HG03520 (cell line): ENCODE results near the gene MRPS7.
"Not testable (repeated sequence)": the region's sequence is repeated elsewhere in the genome, so short reads cannot be mapped to it uniquely, and the experiment has no call there.

Experiments used
- ATAC-seq: cut with Tn5 transposase; IDR thresholded peaks from one replicate; pipeline ENCODE4 v1.9.1; 2021; ENCODE audit warnings: mild to moderate bottlenecking, moderate library complexity; ENCODE audit not compliant: unreplicated experiment

Gene MRPS7

GRCh38 chr17:75242461-75243042, 19.1 kb upstream of the MRPS7 start:
- no peak for ATAC-seq

DNA sequence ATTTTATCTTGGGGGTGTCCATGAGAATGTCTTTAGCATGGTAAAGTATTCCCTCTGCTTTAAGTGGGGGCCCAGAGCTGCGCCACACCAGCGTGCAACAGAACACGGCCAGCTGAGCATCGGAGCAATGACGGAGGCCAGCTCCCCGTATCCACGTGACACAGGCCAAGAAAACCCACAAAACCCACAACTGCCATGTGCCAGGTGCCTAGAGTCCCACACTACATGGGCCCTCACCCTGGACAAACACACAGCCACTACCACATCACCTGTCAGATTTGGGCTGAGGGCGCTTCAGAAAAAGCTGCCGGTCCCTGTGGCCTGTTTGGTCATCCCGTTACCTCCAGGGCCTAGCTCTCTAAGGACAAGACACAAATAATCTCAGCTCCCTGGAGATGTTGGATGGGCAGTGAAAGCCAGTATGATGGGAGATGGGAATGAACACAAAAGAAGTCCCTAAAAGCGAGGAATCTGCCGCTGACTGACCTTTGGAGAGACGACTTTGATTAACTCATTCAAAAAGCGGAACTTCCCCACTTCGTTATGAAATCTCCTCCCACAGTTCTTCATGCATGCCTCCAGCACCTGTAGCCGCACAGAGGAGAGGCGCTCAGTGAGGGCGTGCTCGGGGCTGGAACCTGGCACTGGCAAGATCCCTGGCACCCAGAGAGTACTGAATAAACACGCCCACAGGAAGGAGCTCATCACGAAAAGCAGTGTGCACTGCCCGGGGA, 17.4 kb upstream of the MRPS7 start:
- ATAC-seq = no peak

- no peak for ATAC-seq
These were observed 16.7 kb upstream of the MRPS7 start for GRCh38 chr17:75245011-75245410.

- ATAC-seq = no peak
These were observed 15.3 kb upstream of the MRPS7 start for GRCh38 chr17:75246404-75246803.

DNA sequence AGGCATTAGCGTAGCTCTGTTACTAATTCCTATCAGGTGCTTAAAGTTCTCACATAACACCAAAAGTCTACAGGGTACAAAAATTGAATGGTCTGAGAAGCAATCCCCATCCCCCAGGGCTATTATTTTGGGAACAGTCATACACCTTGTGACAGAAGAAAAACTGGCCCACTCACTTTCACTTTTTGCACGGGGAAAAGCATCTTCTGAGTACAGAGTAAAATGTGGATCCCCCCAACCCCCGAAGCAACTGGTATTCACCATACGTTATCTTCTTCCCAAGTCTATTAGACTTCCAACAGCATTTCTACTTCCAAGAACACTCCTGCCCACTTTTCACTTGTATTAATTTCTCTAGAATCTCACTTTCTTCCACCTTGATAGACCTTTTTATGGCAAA, 12.1 kb upstream of the MRPS7 start:
- peak; percentile 15 for ATAC-seq

DNA sequence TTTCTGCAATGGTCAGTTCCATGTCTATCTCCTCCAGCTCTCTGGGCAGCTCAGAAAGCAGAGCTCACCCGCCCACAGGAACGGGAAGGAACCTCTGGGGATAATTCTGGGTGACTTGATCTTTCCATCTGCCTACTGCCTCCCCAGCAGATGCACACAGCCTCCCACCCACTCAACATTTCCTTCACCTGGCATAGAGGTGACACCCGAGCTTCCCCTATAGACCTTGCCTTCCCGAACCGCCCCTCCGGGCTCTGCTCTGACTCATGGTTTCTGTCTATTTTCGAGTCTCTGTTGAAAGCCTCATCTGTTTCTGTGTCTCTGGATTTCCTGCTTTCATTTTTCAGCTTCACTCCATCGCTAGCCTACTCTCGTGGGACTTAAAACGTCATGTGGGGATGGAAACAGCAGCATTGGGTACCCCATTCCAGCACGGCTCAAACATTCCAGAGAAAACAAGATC, 11.6 kb upstream of the MRPS7 start:
- ATAC-seq = peak; percentile 81

DNA sequence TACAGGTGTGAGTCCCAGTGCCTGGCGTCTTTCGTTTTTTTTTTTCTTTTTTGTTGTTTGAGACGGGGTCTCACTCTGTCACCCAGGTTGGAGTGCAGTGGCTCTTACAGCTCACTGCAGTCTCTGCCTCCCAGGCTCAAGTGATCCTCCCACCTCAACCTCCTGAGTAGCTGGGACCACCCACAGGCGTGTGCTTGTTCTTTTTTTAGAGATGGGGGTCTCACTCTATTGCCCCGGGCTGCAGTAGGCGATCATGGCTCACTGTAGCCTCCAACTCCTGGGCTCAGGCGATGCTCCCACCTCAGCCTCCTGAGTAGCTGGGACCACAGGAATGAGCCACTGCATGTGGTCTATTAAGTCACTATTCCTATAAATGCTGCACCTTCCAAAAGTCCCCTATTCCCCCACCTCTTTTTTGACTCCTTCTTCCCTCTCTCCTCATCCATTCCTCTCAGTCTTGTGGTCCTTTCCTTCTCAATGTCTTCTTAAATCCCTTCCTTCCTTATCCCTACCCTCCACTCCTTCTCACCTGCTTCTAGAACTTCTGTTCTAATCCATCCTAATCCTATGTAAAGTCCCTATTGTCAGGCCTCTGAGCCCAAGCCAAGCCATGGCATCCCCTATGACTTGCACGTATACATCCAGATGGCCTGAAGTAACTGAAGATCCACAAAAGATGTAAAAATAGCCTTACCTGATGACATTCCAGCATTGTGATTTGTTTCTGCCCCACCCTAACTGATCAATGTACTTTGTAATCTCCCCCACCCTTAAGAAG, 9.5 kb upstream of the MRPS7 start:
- ATAC-seq = no peak

GRCh38 chr17:75255954-75256698, 5.6 kb upstream of the MRPS7 start:
- not testable (repeated sequence) for ATAC-seq

DNA sequence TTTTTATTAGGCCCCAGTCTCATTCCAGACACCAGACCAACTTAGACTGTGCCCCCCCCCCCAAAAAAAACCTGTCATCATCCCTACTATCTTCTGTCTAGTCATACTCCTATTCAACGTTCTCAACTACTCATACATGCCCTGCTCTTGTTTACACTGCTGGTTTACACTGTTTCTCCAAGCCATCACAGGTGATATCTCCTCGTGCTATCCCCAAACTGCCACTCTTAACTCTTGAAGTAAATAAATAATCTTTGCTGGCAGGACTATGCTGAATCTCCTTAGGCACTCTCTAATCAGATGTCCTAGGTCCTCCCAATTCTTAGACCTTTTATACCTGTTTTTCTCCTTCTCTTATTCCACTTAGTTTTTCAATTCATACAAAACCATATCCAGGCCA, 4.5 kb upstream of the MRPS7 start:
- ATAC-seq = not testable (repeated sequence)

GRCh38 chr17:75260641-75261335, 891 bp upstream of the MRPS7 start:
- no peak for ATAC-seq

GRCh38 chr17:75262112-75262606, 480 bp downstream of the MRPS7 start:
- peak; percentile 6 for ATAC-seq

DNA sequence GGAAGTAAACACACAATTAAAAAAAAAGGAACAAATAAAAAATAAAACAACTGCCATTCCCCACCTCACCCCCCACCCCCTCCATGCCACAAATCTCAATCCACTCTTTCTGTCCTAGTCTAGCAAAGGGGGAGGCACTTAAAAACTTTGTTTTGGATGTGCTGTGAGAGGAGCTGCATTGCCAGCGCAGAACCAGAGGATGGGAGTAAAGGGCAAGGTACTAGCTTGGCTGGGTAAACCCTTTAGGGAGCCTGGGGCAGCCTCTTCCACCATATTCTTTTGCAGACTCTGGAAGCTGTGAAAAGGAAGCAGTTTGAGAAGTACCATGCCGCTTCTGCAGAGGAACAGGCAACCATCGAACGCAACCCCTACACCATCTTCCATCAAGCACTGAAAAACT, 1.4 kb downstream of the MRPS7 start:
- no peak for ATAC-seq

DNA sequence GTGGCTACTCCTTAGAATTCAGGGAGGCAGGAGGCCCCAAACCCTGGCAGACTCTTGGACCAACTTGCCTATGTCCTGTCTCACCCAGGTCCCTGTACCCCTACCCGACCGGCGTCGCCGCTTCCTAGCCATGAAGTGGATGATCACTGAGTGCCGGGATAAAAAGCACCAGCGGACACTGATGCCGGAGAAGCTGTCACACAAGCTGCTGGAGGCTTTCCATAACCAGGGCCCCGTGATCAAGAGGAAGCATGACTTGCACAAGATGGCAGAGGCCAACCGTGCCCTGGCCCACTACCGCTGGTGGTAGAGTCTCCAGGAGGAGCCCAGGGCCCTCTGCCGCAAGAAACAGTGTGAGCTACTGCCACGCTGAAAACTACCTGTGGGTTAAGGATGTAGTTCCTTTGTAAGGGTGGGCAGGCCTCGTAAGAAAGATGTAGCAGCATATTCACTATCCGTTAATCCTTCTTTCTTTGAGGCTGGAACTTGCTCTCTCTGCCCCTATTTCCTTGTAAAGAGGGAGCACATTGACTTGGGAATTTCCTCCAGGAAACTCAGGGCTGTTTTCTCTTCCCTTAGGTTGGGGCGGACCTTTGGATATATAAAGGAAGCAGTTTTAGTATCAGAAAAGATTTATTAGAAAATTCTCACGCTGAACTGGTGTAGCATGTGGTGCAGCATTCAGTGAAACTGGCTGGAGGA, 4.1 kb downstream of the MRPS7 start:
- no peak for ATAC-seq

DNA sequence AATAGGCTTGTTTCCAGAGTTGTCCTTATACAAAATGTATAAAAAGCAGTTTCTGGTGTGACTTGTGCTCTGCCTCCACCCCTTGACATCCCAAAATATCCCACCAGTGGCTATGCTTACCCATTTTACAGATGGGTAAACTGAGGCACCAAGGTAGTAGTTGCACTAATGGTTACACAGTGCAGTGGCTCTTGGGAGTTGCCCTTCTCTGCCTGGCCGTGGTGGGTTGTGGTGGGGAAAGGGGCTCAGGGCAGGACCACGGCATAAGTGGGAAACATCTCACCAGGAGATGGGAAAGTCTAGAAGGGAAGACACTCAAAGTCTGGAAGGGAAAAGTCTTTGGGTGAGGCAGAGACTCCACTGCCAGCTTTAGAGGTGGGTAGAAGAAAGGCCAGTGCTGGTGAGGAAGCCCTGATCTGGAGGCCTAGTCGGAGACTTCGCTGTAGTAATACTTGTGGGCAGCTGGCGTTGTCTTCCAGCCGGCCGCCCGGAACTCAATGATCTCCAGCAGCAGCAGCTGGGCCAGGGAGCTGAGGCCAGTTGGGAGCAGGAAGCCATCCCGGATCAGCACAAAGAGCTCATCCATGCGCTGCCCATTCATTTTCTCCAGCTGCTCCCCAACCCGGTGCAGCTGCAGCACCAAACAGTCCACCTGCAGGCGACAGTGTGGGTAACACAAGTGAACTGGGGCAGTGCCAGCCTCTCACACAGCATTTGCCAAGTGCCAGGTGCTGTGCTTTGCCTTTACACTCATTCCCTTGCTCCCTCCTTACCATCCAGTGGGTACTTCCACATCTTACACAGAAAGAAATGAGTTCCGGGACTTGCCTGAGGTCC, 4.9 kb downstream of the MRPS7 start:
- no peak for ATAC-seq

- no peak for ATAC-seq
These were observed 5.4 kb downstream of the MRPS7 start for GRCh38 chr17:75267153-75267410.

DNA sequence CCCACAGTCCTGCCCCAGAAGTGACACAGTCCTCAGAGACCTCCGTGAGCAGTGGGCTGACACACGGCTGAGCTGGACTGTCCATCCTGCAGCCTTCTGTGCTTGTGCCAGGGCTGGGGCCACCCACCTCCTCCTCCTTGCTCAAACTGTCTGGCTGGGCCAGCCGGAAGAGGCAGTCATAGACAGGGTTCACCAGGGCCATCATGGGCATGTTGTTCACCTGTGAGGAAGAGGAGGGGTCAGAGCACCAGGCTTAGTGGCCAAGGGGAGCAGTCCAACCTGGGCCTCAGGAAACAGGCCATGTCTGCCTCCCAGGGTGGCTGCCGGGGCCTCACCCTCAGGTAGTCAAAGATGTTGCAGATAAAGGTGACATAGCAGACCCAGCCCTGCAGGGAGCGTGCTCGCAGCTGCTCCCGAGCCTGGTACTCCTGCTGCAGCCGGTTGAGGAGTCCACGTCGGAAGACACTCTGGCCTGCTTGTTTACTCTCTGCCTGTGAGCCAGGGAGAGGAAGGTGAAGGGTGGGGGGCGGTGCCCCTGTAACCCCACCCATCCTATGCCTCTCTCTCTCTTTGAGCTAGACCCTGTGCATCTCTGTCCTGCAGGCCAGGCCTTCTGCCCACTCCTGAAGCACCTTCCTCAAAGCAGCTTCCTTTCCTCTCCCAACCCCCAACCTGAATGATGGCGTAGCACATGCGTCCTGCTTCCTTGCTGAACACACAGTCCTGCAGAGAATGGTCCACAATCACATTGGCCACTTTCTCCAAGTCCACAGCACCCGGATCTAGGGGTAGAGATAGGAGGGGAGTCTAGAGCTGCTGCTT, 5.9 kb downstream of the MRPS7 start:
- ATAC-seq = no peak

DNA sequence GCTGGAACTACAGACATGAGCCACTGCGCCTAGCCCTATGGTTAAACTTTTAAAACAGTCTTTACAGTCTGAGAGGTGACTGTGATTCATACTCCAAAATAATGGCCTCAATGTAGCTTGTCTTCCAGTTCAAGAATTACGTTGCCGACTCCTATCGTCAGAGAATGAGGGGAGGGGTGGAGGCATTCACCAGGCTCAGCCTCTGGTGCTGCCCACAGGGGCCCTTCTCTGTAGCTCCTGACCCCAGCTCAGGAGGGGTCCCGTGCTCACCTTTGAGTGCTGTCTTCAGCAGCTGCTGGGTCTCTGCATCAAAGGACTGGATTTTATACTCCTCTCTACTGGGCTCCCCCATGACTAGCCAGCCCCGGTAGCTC, 8.2 kb downstream of the MRPS7 start:
- no peak for ATAC-seq

- peak; percentile 30 for ATAC-seq
These were observed 8.7 kb downstream of the MRPS7 start for GRCh38 chr17:75270218-75270965.
